Measurements from ENCODE around the gene ROR2.
A peak's percentile ranks its signal among the peaks of the same experiment; 100 is the strongest.

The ROR2 gene

DNA sequence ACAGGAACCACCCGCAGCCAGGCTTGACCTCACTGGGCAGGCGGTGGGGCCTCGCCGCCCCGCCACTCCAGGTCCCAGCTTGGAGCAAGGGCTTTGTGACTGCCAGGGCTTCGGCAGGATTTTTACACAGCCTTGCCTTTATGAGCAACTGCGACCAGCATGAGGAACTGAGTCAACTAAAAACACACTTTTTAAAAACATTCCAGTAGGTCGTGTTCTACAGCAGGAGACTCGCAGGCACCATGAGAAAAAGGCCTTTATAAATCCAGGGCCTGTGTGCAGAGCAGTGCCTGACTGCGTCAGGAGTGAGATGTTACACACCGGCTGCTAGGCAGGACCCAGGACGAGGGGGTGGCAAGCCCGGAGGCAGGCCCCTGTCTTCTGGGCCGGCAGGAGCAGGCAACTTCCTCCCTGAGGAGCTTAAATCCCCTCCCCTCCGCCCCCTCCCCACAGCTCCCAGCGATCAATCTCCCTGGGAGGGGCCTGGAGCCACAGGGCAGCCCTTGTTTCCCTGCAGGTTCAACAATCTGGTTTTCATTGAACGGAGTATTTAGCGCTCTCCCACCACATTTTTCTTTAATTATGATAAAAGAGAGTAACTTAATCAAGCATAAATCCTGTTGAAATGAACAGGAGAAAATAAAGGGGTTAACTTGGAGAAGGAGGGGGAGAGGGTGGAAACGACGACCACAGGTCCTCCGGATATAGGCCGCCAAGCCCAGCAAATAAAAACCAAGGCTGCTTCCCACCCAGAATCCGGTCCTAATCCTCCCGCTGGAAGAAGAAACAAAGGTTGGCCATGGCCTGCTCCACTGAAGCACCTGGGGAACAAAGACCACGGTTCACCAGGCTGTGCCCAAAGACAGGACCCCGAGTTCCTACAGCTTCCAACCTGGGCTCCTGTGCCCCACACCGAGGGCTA, 92.5 kb downstream of the ROR2 start:
- peak overlapping the region; percentile 91 for H2BK12ac ChIP-seq (ENCODE audit: low read length)
- no peak overlapping the region for H3K4me2 ChIP-seq (ENCODE audit: insufficient read depth, low read length, poor library complexity, severe bottlenecking)
- H3K4me3 ChIP-seq (ENCODE audit: low read length in 2 of 2), result peak overlapping the region in 1 of 2 donors; percentile 16
- peak overlapping the region; percentile 81 for H4K91ac ChIP-seq (ENCODE audit: low read depth, low read length, poor library complexity)
- H3K18ac ChIP-seq (ENCODE audit: low read length), result peak overlapping the region; percentile 99
- H4K8ac ChIP-seq (ENCODE audit: low read depth, low read length), result peak overlapping the region; percentile 99
- peaks cover 15% of the 10 kb centered on the region for H3K79me1 ChIP-seq (ENCODE audit: low read depth, low read length)
- peak overlapping the region; percentile 38 for H3K23ac ChIP-seq (ENCODE audit: low read depth, low read length, poor library complexity)
- no peaks in the 10 kb centered on the region for H3K27me3 ChIP-seq (ENCODE audit: control insufficient read depth in 3 of 3, insufficient read depth in 3 of 3, low read depth in 1 of 3, low read length in 3 of 3)
- peak overlapping the region; percentile 13 for H2BK15ac ChIP-seq (ENCODE audit: low read length)
- peaks cover 0 to 2% of the 10 kb centered on the region in 2 donors for H3K36me3 ChIP-seq (replicated peaks in 1 of 2; ENCODE audit: control insufficient read depth in 2 of 2, insufficient read depth in 2 of 2, low read length in 2 of 2)
- WGBS, 2 donors (ENCODE audit: extremely low coverage in 2 of 2, insufficient read length in 2 of 2, insufficient replicate concordance in 1 of 2), result no CpG with 5 or more reads among the region's 27 CpGs
- H2AK5ac ChIP-seq (ENCODE audit: low read depth, low read length), result peak overlapping the region; percentile 87
- H3K9ac ChIP-seq (ENCODE audit: low read depth, low read length, poor library complexity), result peak overlapping the region; percentile 83
- peak overlapping the region; percentile 71 for H3K4ac ChIP-seq (ENCODE audit: low read length)
- peak overlapping the region; percentile 76 for H2AFZ ChIP-seq (ENCODE audit: low read length)
- peaks cover 6 to 18% of the 10 kb centered on the region in 2 donors for H3K9me3 ChIP-seq (replicated peaks in 1 of 2; ENCODE audit: control insufficient read depth in 2 of 2, insufficient read depth in 1 of 2, low read depth in 1 of 2, low read length in 2 of 2)
- H3K4me1 ChIP-seq (ENCODE audit: control insufficient read depth in 2 of 2, insufficient read depth in 1 of 2, low read depth in 1 of 2, low read length in 2 of 2), result peaks cover 29 to 45% of the 10 kb centered on the region in 2 donors
- peak overlapping the region; percentile 95 for H3K27ac ChIP-seq (replicated peaks; ENCODE audit: low read length)
- peak; percentile 62 for DNase-seq (ENCODE audit: low spot score)
- peak overlapping the region; percentile 47 for H2BK5ac ChIP-seq (ENCODE audit: low read length)
- H2BK120ac ChIP-seq (ENCODE audit: low read depth, low read length), result no peak overlapping the region
- peak overlapping the region; percentile 73 for H3K14ac ChIP-seq (ENCODE audit: low read length)

- Histone ChIP-seq H3K36me3 (replicated peaks in 1 of 2; ENCODE audit: control insufficient read depth in 2 of 2, insufficient read depth in 2 of 2, low read length in 2 of 2) (peaks cover 0 to 6% of the 10 kb centered on the region in 2 donors), H3K14ac (ENCODE audit: low read length) (no peak overlapping the region), H3K27ac (replicated peaks; ENCODE audit: low read length) (peak overlapping the region; percentile 10), H2AK5ac (ENCODE audit: low read depth, low read length) (no peak overlapping the region), H3K18ac (ENCODE audit: low read length) (peak overlapping the region; percentile 15), H3K79me1 (ENCODE audit: low read depth, low read length) (peaks cover 15% of the 10 kb centered on the region), H3K4ac (ENCODE audit: low read length) (no peak overlapping the region), H4K91ac (ENCODE audit: low read depth, low read length, poor library complexity) (no peak overlapping the region), H3K4me1 (ENCODE audit: control insufficient read depth in 2 of 2, insufficient read depth in 1 of 2, low read depth in 1 of 2, low read length in 2 of 2) (peaks cover 29 to 47% of the 10 kb centered on the region in 2 donors), H2BK12ac (ENCODE audit: low read length) (no peak overlapping the region), H3K4me3 (ENCODE audit: low read length in 2 of 2) (no peak overlapping the region), H3K23ac (ENCODE audit: low read depth, low read length, poor library complexity) (no peak overlapping the region), H3K9me3 (replicated peaks in 1 of 2; ENCODE audit: control insufficient read depth in 2 of 2, insufficient read depth in 1 of 2, low read depth in 1 of 2, low read length in 2 of 2) (peaks cover 4 to 15% of the 10 kb centered on the region in 2 donors), H4K8ac (ENCODE audit: low read depth, low read length) (no peak overlapping the region), H3K9ac (ENCODE audit: low read depth, low read length, poor library complexity) (peak overlapping the region; percentile 15), H3K4me2 (ENCODE audit: insufficient read depth, low read length, poor library complexity, severe bottlenecking) (no peak overlapping the region), H2BK120ac (ENCODE audit: low read depth, low read length) (no peak overlapping the region), H2BK5ac (ENCODE audit: low read length) (no peak overlapping the region), H2BK15ac (ENCODE audit: low read length) (peak overlapping the region; percentile 13), H3K27me3 (ENCODE audit: control insufficient read depth in 3 of 3, insufficient read depth in 3 of 3, low read depth in 1 of 3, low read length in 3 of 3) (no peaks in the 10 kb centered on the region), H2AFZ (ENCODE audit: low read length) (no peak overlapping the region)
- WGBS, 2 donors (ENCODE audit: extremely low coverage in 2 of 2, insufficient read length in 2 of 2, insufficient replicate concordance in 1 of 2), result no CpG with 5 or more reads among the region's 5 CpGs
- no peak for DNase-seq (ENCODE audit: low spot score)
These were observed 93.6 kb downstream of the ROR2 start for GRCh38 chr9:91856419-91856818.

- Histone ChIP-seq H3K14ac (ENCODE audit: low read length) (no peak overlapping the region), H3K9ac (ENCODE audit: low read depth, low read length, poor library complexity) (no peak overlapping the region), H3K4ac (ENCODE audit: low read length) (no peak overlapping the region), H3K4me2 (ENCODE audit: insufficient read depth, low read length, poor library complexity, severe bottlenecking) (no peak overlapping the region), H4K8ac (ENCODE audit: low read depth, low read length) (no peak overlapping the region), H2AK5ac (ENCODE audit: low read depth, low read length) (no peak overlapping the region), H3K27ac (replicated peaks; ENCODE audit: low read length) (no peak overlapping the region), H2BK120ac (ENCODE audit: low read depth, low read length) (no peak overlapping the region), H3K18ac (ENCODE audit: low read length) (peak overlapping the region; percentile 76), H3K36me3 (replicated peaks in 1 of 2; ENCODE audit: control insufficient read depth in 2 of 2, insufficient read depth in 2 of 2, low read length in 2 of 2) (peaks cover 2 to 10% of the 10 kb centered on the region in 2 donors), H2BK15ac (ENCODE audit: low read length) (peak overlapping the region; percentile 1), H4K91ac (ENCODE audit: low read depth, low read length, poor library complexity) (no peak overlapping the region), H3K4me1 (ENCODE audit: control insufficient read depth in 2 of 2, insufficient read depth in 1 of 2, low read depth in 1 of 2, low read length in 2 of 2) (peaks cover 26 to 47% of the 10 kb centered on the region in 2 donors), H2AFZ (ENCODE audit: low read length) (no peak overlapping the region), H3K4me3 (ENCODE audit: low read length in 2 of 2) (no peak overlapping the region), H2BK5ac (ENCODE audit: low read length) (no peak overlapping the region), H3K23ac (ENCODE audit: low read depth, low read length, poor library complexity) (no peak overlapping the region), H3K79me1 (ENCODE audit: low read depth, low read length) (peaks cover 15% of the 10 kb centered on the region), H3K9me3 (replicated peaks in 1 of 2; ENCODE audit: control insufficient read depth in 2 of 2, insufficient read depth in 1 of 2, low read depth in 1 of 2, low read length in 2 of 2) (peaks cover 1 to 5% of the 10 kb centered on the region in 2 donors), H3K27me3 (ENCODE audit: control insufficient read depth in 3 of 3, insufficient read depth in 3 of 3, low read depth in 1 of 3, low read length in 3 of 3) (no peaks in the 10 kb centered on the region), H2BK12ac (ENCODE audit: low read length) (peak overlapping the region; percentile 14)
- DNase-seq (ENCODE audit: low spot score), result no peak
- no CpG with 5 or more reads among the region's 10 CpGs for WGBS, 2 donors (ENCODE audit: extremely low coverage in 2 of 2, insufficient read length in 2 of 2, insufficient replicate concordance in 1 of 2)
These were observed 94.8 kb downstream of the ROR2 start for GRCh38 chr9:91855196-91855595.

DNA sequence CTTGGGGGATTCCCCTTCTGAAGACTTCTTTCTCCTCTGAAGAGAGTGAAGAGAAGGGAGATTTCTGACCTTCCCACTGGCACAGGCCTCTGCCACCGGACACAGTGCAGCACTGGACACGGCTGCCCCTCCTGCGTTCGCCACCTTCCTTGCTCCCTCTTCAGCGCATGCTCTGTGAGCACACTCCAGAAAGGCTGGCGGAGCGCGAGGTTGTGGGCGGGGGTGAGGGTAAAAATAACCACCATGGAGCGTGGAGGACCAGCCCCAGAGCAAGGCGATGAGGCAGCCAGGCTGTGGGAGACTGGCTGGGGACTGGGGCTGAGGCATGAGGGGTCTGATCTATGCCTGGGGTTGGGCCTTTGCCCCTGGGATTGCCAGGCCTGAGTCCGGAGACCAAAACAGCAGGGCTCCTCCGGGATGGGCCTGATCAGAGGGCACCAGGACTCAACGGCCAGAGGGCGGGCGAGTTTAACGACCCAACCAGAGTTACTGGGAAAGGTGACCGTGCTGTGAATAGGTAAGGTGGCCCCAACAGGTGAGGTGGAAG, 97.2 kb downstream of the ROR2 start:
- H3K18ac ChIP-seq (ENCODE audit: low read length), result peak overlapping the region; percentile 91
- no peak for DNase-seq (ENCODE audit: low spot score)
- H2AK5ac ChIP-seq (ENCODE audit: low read depth, low read length), result peak overlapping the region; percentile 44
- peaks cover 18 to 38% of the 10 kb centered on the region in 2 donors for H3K4me1 ChIP-seq (ENCODE audit: control insufficient read depth in 2 of 2, insufficient read depth in 1 of 2, low read depth in 1 of 2, low read length in 2 of 2)
- no peak overlapping the region for H3K14ac ChIP-seq (ENCODE audit: low read length)
- no peak overlapping the region for H4K91ac ChIP-seq (ENCODE audit: low read depth, low read length, poor library complexity)
- no peak overlapping the region for H3K4me2 ChIP-seq (ENCODE audit: insufficient read depth, low read length, poor library complexity, severe bottlenecking)
- H4K8ac ChIP-seq (ENCODE audit: low read depth, low read length), result no peak overlapping the region
- H3K36me3 ChIP-seq (replicated peaks in 1 of 2; ENCODE audit: control insufficient read depth in 2 of 2, insufficient read depth in 2 of 2, low read length in 2 of 2), result peaks cover 2 to 11% of the 10 kb centered on the region in 2 donors
- H2BK120ac ChIP-seq (ENCODE audit: low read depth, low read length), result no peak overlapping the region
- no peak overlapping the region for H3K4me3 ChIP-seq (ENCODE audit: low read length in 2 of 2)
- peak overlapping the region; percentile 64 for H2BK15ac ChIP-seq (ENCODE audit: low read length)
- H3K27me3 ChIP-seq (ENCODE audit: control insufficient read depth in 3 of 3, insufficient read depth in 3 of 3, low read depth in 1 of 3, low read length in 3 of 3), result no peaks in the 10 kb centered on the region
- peak overlapping the region; percentile 63 for H3K23ac ChIP-seq (ENCODE audit: low read depth, low read length, poor library complexity)
- H2AFZ ChIP-seq (ENCODE audit: low read length), result no peak overlapping the region
- H3K9ac ChIP-seq (ENCODE audit: low read depth, low read length, poor library complexity), result no peak overlapping the region
- no peak overlapping the region for H3K27ac ChIP-seq (replicated peaks; ENCODE audit: low read length)
- no peak overlapping the region for H2BK5ac ChIP-seq (ENCODE audit: low read length)
- peaks cover 0 to 4% of the 10 kb centered on the region in 2 donors for H3K9me3 ChIP-seq (replicated peaks in 1 of 2; ENCODE audit: control insufficient read depth in 2 of 2, insufficient read depth in 1 of 2, low read depth in 1 of 2, low read length in 2 of 2)
- H2BK12ac ChIP-seq (ENCODE audit: low read length), result no peak overlapping the region
- WGBS, 2 donors (ENCODE audit: extremely low coverage in 2 of 2, insufficient read length in 2 of 2, insufficient replicate concordance in 1 of 2), result no CpG with 5 or more reads among the region's 18 CpGs
- H3K4ac ChIP-seq (ENCODE audit: low read length), result no peak overlapping the region
- peaks cover 15% of the 10 kb centered on the region for H3K79me1 ChIP-seq (ENCODE audit: low read depth, low read length)
